ENCODE measurements around the gene NRG4. TPM values are rescaled to one million over a fixed set of nuclear protein-coding genes. Genes with fewer than 3 reads are reported as not detected.

NRG4 gene
- total and polyA plus RNA-seq, 9 of the 15 experiments (the other 6 are each of a cell fraction or from before 2014, with no cell fraction given): 0.33 to 2.5 (median 0.76) TPM

DNA sequence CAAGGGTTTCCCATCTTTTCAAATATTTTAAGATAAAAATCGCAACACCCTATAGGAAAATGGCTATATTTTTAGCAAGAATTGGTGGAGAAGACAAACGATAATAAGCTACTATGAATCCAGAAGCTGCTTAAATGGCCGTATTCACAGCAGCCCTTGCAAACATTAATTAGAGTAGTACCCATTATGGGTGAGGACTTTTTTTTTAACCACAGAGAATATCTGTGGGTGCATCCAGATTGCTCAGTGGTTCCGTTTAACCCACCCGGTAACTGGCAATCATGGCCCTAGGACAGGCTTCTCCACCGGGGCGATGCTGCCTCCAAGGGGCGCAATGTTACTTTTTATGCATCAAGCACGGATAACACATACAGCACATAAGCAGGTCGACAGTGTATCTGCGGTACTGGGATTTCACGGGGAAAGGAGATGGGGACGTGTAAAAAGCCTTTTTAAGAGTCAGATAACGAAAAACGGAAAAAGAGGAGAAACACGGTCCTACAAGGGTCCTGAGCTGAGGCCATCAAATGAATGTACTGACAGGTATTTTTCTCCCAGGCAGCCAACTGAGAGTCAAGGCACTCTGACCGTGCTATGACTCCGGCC is 46.6 kb upstream of the NRG4 start:
- H3K4me1 ChIP-seq (replicated peaks in 1 of 2; ENCODE audit: control insufficient read depth in 2 of 2, insufficient read depth in 2 of 2, low read length in 2 of 2): peaks cover 0 to 10% of the 10 kb centered on the region in 2 experiments; a peak in 3 of 5 replicates
- DNase-seq (ENCODE audit: extremely low read depth in 1 of 4, low spot score in 3 of 4) (peak; percentile 17 to 35 (median 22)), ATAC-seq (peak; percentile 80), FAIRE-seq (peak; percentile 40)
- peak overlapping the region; percentile 53 for H2AFZ ChIP-seq (ENCODE audit: low read depth, low read length)
- POLR2A ChIA-PET: interaction anchor here (0.7 kb wide), 1 partner anchor 94 kb away, joined by 3 read pairs; no protein-coding TSS in a partner anchor
- intact Hi-C loops (cut with micrococcal nuclease): loop anchor here (10.0 kb wide), 2 partner anchors 244 to 274 kb away; no protein-coding TSS in a partner anchor
- H3K27ac ChIP-seq (ENCODE audit: extremely low read depth, low read depth, low read length): no peak overlapping the region
- no peaks in the 10 kb centered on the region for H3K9me1 ChIP-seq (ENCODE audit: control insufficient read depth, insufficient read depth, low read length)
- H3K4me3 ChIP-seq: peak overlapping the region; percentile 38
- H3K27me3 ChIP-seq (ENCODE audit: control insufficient read depth in 2 of 2, insufficient read depth in 2 of 2, low read length in 2 of 2): peaks cover 36 to 40% of the 10 kb centered on the region in 2 experiments
- H3K9me3 ChIP-seq (replicated peaks; ENCODE audit: control insufficient read depth, insufficient read depth, low read depth, low read length): no peaks in the 10 kb centered on the region
- H3K4me2 ChIP-seq (ENCODE audit: insufficient read depth, low read length): peak overlapping the region; percentile 59
- 5% methylated on average over 18 of the region's 18 CpGs for WGBS (ENCODE audit: insufficient coverage, low coverage, missing lambda C conversion rate)
- in situ Hi-C loops (cut with MboI): loop anchor here (5.0 kb wide), 1 partner anchor 83 kb away; no protein-coding TSS in a partner anchor
- no TSS peak for BruUV-seq (replicated peaks)
- no peaks in the 10 kb centered on the region for H3K36me3 ChIP-seq (ENCODE audit: control insufficient read depth, insufficient read depth, low read length)
- CTCF ChIA-PET (ENCODE audit: low intra/inter-chr PET ratio): interaction anchor here (0.6 to 3.5 kb wide), 4 partner anchors 10 to 137 kb away, joined by 3 to 30 read pairs (median 5); no protein-coding TSS in a partner anchor
- H3K79me2 ChIP-seq (ENCODE audit: control insufficient read depth, insufficient read depth, low read length): no peaks in the 10 kb centered on the region
- TF ChIP-seq, protein P1, sequence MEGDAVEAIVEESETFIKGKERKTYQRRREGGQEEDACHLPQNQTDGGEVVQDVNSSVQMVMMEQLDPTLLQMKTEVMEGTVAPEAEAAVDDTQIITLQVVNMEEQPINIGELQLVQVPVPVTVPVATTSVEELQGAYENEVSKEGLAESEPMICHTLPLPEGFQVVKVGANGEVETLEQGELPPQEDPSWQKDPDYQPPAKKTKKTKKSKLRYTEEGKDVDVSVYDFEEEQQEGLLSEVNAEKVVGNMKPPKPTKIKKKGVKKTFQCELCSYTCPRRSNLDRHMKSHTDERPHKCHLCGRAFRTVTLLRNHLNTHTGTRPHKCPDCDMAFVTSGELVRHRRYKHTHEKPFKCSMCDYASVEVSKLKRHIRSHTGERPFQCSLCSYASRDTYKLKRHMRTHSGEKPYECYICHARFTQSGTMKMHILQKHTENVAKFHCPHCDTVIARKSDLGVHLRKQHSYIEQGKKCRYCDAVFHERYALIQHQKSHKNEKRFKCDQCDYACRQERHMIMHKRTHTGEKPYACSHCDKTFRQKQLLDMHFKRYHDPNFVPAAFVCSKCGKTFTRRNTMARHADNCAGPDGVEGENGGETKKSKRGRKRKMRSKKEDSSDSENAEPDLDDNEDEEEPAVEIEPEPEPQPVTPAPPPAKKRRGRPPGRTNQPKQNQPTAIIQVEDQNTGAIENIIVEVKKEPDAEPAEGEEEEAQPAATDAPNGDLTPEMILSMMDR (IDR thresholded peaks at IDR 0.05 in 2 of 3, conservative IDR thresholded peaks at IDR 0.05 in 1 of 3; ENCODE audit: insufficient read depth in 2 of 3, low read depth in 1 of 3, low read length in 3 of 3): peak; percentile 35 to 46 (median 42); a peak in 4 of 6 replicates
- peak; percentile 75 for TF ChIP-seq CBX8 (IDR thresholded peaks at IDR 0.05; ENCODE audit: borderline replicate concordance, extremely low read depth, low read depth, low read length, poor library complexity, severe bottlenecking)
- no peak for TF ChIP-seq SMARCB1 (IDR thresholded peaks at IDR 0.05; ENCODE audit: insufficient read length, low read depth)
- no peak for TF ChIP-seq EP400 (IDR thresholded peaks at IDR 0.05)
- TF ChIP-seq RAD21 (CRISPR knock-in tag; conservative IDR thresholded peaks at IDR 0.05 in 1 of 2, IDR thresholded peaks at IDR 0.05 in 1 of 2): peak in 1 of 2 experiments; percentile 41; a peak in 2 of 4 replicates
- peak; percentile 18; the same call in 1 of the 2 replicates for TF ChIP-seq RNF2 (IDR thresholded peaks at IDR 0.05)
- no peak for TF ChIP-seq FOXA1 (IDR thresholded peaks at IDR 0.05; ENCODE audit: borderline replicate concordance)
- peaks cover 8% of the 10 kb centered on the region; the same call in 1 of the 2 replicates for H4K20me1 ChIP-seq (replicated peaks; ENCODE audit: control insufficient read depth, insufficient read depth, low read length)
- peak overlapping the region in 1 of 2 experiments; percentile 66; a peak in 1 of 4 replicates for H3K9ac ChIP-seq (ENCODE audit: insufficient read depth in 1 of 2, low read depth in 2 of 2, low read length in 2 of 2)
